ENCODE measurements around the gene CPEB1.
"Not testable (repeated sequence)": the region's sequence is repeated elsewhere in the genome, so short reads cannot be mapped to it uniquely, and the experiment has no call there.

The CPEB1 gene

DNA sequence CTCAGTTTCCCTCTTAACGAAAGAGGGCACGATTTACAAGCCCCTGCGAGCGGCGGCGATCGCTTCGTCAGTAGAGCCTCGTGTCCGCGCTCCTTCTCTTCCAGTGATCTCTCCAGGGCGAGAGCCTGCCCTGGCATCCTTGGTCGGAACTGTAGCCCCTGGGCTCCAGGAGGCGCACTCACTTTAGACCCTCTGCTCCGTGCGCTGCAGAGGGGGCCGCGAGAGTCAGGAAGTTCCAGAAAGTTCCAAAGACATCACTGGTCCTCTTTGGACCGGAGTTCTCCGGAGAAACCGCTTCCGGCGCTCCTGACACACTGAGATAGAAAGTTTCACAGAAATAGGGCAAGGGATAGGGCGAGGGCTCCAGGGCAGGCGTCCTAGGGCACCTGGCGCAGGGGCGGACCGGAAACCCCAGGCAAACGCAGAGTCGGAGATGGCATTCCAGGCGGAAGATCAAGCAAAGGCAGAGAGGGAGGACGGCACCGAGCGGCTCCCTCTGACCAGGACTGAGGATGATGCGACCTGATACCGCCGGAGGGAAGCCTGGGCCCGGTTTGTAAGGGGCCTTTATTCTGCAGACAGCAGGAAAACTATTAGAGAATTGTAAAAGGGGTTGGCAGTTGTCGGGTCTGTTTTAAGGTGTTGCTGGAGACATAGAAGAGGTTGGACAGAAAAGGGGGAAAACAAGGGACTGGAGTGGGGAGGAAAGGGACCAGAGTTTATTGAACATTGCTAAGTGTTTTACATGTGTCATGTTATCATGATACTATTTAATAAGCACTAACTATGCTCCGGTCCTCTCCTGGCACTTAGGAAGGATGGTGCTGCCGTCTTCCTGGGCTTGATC is 1.3 kb upstream of the CPEB1 start:
- no peak for DNase-seq

DNA sequence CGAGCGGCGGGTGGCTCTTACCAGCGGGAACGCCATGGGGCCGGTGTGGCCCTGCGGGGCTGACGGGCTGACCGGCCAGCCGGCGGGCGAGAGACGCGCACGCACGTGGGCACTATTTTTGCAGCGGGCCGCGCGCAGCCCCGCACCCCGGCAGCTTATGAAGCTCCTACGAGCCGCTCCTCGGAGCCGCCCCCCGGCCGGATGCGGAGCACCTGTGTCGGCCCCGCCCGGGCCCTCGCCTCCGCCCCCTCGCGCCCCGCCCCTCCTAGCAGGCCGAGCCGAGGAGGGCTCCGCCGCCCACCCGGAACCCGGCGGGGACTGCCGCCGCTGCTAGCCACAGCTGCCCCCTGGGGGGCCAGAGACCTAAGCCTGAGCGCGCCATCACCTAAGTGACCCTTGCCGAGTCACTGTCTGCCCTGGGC is 683 bp upstream of the CPEB1 start:
- DNase-seq, result peak; percentile 44

DNA sequence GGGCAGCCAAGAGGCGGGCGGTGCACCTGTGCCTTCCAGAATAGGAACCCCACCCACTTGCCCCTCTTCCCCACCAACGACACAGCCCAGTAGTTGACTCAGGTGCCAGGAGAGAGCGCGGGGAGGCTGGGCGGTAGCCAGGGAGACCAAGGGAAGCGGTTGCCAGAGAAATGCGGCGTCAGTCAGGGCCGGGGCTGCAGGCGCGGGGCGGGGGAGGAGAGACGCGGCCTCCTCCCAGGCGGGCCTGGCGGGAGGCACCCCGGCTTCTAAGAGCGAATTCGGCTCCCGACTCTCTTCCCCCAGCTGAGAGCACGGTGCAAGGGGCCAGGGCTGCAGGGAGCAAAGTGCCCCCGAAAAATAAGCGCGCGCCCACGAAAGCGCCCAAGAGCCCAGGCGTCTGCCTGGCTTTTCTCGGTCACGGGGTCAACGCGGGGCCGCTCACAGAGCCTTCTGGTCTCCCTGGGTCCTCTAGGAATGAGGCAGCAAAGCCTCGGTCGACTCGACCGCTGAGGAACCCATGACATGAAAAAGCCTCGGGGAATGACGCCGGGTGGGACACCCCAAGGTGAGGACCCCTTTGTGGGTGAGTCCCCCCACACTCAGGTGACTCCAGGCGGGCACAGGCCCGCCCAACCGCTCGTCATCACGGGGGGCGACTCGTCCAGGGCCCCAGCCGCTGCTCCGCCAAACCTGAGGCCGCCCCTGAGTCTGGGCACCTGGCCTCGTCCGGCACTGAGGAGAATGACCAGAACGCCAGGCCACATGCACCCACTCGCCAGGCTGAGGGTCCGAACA is 716 bp downstream of the CPEB1 start:
- no peak for DNase-seq

DNA sequence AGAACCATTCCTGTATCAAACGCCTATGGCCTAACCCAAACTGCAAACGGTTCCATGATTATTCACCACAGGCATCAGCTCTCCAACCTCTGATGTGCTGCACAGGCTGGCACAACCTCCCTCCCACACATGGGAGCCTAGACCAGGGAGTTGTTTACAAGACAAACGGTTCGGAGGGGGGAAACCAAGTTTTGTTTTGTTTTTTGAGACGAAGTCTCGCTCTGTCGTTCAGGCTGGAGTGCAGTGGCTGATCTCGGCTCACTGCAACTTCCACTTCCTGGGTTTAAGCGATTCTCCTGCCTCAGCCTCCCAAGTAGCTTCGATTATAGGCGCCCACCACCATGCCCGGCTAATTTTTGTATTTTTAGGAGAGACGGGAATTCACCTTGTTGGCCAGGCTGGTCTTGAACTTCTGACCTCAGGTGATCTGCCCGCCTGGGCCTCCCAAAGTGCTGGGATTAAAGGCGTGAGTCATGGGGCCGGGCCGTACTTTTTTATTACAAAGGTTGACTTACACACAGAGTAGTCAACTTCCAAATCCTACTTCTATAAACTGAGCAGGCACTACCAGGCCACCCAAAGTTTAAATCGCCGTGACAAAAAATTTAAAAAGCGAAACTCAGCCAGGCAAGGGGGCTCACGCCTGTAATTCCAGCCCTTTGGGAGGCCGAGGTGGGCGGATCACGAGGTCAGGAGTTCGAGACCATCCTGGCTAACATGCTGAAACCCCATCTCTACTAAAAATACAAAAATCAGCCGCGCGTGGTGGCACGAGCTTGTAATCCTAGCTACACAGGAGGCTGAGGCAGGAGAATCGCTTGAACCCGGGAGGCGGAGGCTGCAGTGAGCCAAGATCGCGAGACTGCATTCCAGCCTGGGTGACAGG is 2.0 kb downstream of the CPEB1 start:
- not testable (repeated sequence) for DNase-seq

DNA sequence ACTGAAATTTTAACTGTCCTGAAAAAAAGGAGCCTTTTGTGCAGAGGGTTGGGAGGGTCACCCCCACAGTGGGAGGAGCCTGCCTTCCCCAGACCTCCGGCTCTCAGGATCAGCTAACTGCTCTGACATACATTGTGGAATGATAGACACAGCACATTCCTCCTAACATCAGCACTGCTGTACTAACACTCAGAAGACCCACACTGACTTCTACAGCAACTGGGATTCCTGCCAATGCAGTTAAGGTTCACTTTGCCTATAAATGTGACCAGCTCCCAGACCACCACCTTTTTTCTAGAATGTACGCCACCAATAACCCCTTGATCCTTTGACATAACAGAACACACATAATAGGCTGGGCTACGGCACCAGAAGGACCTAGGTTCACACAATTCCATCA is 3.2 kb downstream of the CPEB1 start:
- DNase-seq, result no peak

DNA sequence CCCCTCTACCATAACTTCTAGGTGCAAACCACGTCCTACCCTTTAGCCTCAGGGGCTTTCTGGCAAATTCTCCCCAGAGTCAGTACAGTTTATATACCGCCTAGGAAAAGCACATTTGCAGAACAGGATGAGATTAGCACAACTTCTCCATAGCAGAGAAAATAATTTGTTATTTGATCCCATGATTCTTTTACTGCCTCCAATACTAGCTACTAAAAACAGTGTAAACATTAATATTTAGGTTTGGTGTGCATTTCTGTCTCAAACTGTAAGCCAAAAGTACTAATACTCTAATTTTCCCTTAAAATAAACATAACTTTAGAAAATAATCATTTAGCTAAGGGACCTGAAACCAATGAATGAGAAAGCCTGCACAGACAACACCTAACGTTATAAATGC is 4.5 kb downstream of the CPEB1 start:
- DNase-seq, result no peak

DNA sequence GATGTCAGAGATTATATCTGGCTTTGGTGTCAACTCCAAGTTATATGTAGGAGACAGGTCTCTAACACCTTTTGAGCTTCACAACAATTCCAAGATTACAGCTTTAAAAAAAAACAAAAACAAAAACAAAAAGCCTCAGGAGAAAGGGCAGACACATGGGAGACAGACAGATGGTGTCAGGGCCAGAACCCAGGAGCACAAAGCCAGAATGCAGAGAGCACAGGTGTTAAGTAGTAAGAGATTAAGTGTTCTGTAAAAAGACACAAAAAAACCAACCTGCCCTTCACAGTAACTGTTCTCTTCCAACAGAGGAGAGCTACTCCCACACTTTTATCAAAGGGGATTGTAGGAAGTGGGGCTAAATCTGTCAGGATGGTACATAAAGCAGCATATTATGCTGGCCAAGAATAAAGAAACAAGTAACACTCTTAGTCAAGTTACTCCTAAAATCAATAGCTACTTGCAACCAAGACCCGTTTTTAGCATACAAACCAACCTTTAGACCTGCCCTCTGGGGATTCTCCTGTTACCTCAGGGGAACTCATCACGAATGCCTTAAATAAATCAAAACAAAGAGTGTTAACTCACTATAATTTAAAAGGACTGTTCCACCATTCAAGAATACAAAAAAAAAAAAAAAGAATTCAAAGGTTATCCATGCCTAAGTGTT is 5.9 kb downstream of the CPEB1 start:
- DNase-seq, result no peak

DNA sequence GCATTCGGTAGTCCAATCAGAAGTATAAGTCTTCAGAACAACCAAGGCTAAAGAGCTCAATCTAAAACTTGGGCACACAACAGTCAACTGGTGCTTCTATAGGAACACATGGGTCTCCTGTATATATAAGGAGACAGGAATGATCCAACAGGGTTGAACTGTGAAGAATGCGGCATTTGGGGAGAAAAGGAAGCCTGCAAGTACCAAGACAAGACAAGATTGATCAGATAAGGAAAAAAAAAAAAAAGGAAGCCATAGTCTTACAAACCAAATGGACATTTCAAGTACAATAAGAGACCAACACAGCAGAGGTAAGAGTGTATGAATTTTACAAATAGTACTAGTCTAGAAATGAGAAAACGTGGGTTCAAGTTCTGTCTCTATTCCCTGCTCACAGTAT is 6.5 kb downstream of the CPEB1 start:
- no peak for DNase-seq

DNA sequence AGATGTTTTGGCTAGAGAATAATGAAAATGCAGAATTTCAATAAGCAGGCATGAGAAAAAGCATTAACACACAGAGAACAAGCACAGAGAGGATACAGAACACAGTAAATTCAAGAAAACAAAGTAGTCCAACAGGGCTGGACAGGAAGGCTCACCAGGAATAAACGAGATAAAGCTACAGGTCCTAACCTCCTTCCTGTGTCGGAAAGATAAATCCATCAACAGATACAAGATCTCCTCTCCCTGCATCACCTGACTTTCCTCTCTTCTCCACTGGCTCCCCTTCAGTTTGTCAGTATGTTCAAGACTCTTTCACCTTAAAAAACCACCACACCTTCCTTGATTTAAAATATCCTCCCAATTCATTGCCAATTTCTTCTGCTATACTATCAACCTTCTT is 11.4 kb downstream of the CPEB1 start:
- no peak for DNase-seq

DNA sequence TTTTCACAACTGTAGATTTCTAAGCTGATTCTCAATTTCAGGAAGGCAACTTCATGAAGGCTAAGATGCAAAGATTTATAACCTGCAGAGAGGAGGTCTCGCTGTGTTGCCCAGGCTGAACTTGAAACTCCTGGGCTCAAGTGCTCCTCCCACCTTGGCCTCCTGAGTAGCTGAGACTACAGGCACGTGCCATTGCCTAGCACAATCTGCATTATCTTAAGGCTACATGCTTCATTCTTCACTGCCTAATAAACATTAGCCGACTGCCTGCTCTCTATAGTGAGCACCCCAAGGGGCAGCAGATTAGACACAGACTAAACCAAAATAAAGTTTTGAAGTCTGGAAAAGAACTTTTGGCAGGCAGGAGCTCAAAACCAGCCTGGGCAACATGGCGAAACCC is 17.1 kb downstream of the CPEB1 start:
- no peak for DNase-seq

DNA sequence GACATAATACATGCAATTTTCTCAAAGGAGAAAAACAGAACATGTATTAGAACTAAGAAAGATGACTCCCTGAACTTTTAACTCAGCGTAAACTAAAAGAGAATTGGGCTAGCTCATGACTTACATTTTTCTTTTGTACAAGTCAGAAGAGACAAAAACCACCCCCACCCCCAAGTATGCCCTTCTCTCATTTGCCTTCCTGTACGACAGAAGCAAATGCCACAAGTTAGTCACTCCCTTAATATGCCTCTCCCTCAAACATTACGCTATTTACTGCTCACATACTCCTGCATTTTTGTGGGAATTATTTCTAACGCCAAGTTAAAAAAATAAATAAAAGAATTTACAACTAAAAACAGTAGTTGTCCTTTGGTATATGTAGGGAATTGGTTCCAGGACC is 22.0 kb downstream of the CPEB1 start:
- no peak for DNase-seq

DNA sequence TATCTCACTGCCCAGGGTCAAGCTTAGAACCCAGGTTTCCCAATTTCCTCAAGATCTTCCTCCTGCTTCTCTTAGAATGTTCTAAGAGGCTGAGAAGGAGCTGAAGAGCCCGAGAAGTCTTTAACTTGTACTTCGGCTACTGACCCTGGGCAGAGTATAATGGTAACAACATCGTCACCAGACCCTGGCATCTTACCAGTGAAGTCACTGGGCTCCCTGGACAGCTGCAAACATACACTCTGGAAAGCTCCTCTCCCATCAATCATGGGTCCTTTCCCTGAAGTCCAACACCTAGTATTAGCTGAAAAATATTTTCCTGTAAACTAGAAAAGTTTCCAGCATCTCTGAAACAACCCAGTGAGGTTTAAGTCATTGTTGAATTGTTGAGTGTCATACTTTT is 22.7 kb downstream of the CPEB1 start:
- no peak for DNase-seq

DNA sequence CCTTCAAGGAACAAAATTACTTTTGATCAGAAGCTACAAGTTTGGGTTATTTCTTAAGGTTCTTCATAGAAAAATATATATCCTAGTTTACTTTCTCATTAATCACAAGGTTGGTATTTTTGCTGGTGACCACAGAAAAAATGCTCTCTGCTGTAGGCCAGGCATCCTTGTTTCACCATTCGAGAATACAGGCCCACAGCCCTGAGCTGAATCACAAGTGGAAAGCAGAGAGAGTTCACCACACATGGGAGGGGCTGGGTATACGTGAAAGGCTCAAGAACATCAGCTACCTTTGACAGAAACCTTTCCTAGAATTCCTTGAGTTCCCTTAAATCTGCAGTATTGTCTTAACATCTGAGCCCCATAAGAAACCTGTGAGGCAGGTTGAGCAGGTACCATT is 23.2 kb downstream of the CPEB1 start:
- no peak for DNase-seq

DNA sequence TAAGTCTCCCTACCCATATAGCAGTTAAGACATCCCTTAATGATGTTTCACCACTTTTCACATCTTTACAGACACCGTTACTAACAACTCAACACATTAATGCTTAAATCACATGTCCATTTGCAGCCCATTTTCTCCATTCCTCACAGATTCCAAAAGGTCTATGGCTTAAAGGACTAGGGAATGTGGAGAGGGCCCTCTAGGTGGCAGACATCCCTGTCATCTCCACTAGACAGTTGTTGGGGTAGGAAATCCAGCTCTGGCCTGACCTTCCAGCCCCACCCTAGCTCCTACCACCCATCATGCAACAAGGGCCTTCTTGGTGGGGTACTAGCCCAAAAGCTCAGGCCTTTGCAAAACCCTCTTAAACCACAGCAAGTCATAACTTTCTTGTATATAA is 25.2 kb downstream of the CPEB1 start:
- no peak for DNase-seq

DNA sequence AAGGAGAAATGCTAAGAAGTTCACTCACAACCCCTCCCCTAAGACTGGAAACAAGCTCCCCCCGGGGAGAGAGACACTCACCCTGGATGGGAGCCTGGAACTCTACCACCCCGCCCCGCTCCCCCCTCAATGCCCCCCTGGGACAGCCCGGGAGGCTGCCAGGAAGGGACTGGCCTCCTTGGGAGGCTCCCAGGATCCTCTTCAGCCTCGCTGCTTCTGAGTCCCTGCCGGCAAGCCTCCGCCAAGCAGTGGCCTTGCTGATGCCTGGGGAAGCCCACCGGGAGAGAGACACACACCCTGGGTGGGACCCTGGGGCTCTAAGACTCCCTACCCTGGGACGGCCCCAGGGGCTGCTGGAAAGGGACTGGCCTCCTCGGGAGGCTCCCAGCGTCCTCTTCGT is 33.4 kb downstream of the CPEB1 start:
- no peak for DNase-seq

DNA sequence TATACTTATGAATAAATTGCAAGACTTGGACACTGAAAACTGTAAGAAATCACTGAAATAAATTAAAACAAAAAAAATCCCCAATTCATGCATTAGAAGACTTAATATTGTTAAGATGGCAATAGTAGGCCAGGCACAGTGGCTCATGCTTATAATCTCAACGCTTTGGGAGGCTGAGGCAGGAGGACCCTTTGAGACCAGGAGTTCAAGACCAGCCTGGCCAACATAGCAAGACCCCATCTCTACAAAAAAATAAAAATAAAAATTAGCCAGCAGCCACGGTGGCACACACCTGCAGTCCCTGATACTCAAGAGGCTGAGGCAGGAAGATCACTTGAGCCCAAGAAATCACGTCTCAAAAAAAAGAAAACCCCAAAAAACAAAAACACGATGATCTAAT is 35.8 kb downstream of the CPEB1 start:
- no peak for DNase-seq

DNA sequence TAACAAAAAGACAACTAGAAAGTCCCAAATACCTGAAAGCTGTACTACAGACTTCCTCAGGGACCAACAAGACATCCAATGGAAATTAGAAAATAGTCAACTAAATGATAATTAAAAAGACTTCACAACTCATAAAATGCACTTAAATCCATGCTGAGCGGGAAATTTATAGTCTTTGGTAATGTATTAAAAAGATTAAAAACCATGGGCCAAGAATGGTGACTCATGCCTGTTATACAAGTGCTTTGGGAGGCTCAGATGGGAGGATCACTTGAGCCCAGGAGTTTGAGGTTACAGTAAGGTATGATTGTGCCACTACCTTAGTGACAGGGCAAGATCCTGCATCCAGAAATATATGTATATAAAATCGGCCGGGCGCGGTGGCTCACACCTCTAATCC is 45.0 kb downstream of the CPEB1 start:
- no peak for DNase-seq

DNA sequence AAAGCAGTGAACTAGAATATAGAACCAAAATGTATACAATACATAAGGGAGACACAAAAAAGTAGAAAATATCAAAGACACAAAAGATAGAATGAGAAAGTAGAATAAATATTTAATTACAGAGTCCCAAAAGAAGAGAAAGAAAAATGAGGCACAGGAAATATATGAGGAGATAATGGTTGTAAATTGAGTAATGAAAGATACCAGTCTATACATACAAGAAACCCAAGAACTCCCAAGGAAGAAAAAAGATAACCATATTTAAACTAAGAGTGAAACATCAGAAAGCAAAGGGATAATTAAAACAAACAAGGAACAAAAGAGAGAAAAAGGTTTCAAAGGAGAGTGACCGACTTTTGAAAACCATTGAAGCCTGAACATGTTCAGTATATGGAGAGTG is 47.3 kb downstream of the CPEB1 start:
- no peak for DNase-seq

DNA sequence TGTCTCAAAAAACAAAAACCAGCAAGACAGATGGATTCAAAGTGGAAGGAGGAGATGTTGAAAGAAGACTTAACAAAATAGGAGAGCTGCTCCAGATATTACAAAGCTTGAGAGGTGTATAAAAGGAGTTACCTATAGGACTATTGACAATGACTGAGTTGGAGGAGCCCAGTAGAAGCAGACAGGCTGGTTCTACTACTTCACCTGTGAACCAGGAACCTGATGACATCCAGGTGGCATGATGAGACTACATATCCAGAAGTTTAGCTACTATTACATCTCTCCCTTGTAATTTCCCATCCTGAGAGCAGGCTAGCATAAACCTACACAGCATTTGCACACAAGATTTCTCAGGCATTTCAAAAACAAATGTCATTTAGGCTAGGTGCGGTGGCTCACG is 49.3 kb downstream of the CPEB1 start:
- no peak for DNase-seq

DNA sequence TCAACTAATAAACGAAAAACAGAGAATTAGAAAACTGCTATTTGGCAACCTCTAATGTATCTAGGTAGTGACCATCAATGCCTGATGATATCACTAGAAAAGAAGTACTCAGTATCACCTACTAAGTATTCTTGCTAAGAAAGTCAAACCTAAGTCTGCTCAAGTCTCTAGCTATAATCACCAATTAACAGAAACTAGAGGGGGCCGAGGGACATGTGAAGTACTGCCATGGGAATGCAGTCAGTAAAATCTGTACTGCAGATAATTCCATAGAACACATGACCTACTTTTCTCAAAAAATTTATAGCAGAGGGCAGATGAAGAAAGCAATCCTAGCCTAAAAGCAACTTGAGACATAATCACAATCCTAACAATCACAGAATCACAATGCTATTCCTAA is 51.4 kb downstream of the CPEB1 start:
- no peak for DNase-seq

DNA sequence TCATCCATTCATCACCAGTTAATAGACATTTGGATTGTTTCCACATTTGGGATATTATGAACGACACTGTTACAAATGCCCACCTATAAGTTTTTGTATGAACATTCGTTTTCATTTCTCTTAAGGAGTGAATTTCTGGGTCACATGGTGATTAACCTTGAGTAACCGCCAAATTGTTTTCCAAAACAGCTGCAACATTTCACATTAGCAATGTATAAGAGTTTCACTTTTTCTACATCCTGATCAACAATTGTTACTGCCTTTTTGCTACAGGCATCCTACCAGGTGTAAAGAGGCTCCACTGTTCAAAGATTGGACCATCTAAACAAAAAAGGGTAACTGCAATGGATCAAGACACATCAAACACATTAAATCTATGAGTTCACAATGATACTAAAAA is 52.0 kb downstream of the CPEB1 start:
- DNase-seq, result no peak

DNA sequence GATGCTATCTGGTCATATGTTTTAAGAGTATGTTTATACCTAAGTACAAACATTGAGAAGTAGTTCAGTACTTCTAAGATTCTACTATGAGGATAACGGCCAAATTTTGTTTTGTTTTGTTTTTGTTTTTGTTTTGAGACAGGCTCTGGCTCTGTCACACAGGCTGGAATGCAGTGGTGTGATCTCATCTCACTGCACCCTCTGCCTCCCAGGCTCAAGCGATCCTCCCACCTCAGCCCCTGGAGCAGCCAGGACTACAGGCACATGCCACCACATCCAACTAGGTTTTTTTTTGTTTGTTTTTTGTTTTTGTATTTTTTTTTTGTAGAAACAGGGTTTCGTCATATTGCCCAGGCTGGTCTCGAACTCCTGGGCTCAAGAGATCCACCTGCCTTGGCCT is 59.4 kb downstream of the CPEB1 start:
- DNase-seq, result no peak

DNA sequence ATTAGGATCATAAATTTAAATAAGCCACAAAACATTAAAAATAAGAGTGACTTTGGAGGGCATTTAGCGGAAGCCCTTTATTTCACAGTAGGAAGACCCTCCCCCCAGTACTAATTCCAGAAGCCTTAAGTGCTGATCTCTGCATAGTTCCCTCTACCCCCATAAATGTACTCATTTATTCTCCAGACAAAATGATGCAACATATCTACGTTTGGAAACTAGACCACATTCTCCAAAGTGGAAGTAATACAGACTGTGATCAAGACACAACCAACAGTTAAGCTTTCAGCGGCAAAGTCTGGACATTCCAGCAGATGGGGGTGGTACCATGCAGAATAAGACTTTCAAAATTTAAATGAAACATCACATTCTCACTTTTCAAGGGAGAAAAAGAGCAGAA is 62.1 kb downstream of the CPEB1 start:
- no peak for DNase-seq

All from CD4-positive, alpha-beta T cell treated with Interleukin-10 for 1 hour (primary cell).